ENCODE results near the gene NCAPH2.

NCAPH2 gene

GRCh38 chr22:50507991-50508884, at the start of gene NCAPH2:
Gene NCAPH2, plus strand, starts transcription at chr22:50508224. Its CDS starts 114 bp downstream, at chr22:50508338.
- DNase-seq = peak; percentile 96
- Mint-ChIP-seq H3K4me1 (peaks cover 15 to 17% of the 10 kb centered on the region in 2 donors), H3K27ac (peak within 1 kb of the TSS; percentile 99), H3K27me3 (no peaks in the 10 kb centered on the region), H3K9me3 (no peaks in the 10 kb centered on the region), H3K4me3 (peak within 1 kb of the TSS; percentile 98 to 99), H3K36me3 (peaks cover 11 to 16% of the 10 kb centered on the region in 2 donors)
- peak; percentile 65 to 73 for ATAC-seq (replicated peaks)

- no peak for ATAC-seq (replicated peaks)
- no peaks in the 10 kb centered on the region for H3K9me3 Mint-ChIP-seq
- no peak for DNase-seq
- H3K27ac Mint-ChIP-seq = peak overlapping the region; percentile 49
- H3K27me3 Mint-ChIP-seq = no peaks in the 10 kb centered on the region
- no peak overlapping the region for H3K4me3 Mint-ChIP-seq
- peaks cover 5 to 10% of the 10 kb centered on the region in 2 donors for H3K4me1 Mint-ChIP-seq
- H3K36me3 Mint-ChIP-seq = peaks cover 53 to 69% of the 10 kb centered on the region in 2 donors
Observed at GRCh38 chr22:50459016-50459415, 49.0 kb upstream of the NCAPH2 start.

GRCh38 chr22:50459496-50460140, 48.4 kb upstream of the NCAPH2 start:
- no peak for DNase-seq
- H3K36me3 Mint-ChIP-seq = peaks cover 57 to 67% of the 10 kb centered on the region in 2 donors
- H3K27ac Mint-ChIP-seq = no peak overlapping the region
- H3K4me3 Mint-ChIP-seq = no peak overlapping the region
- no peak for ATAC-seq (replicated peaks)
- no peaks in the 10 kb centered on the region for H3K9me3 Mint-ChIP-seq
- peaks cover 4 to 7% of the 10 kb centered on the region in 2 donors for H3K4me1 Mint-ChIP-seq
- H3K27me3 Mint-ChIP-seq = no peaks in the 10 kb centered on the region

GRCh38 chr22:50460938-50461337, 47.1 kb upstream of the NCAPH2 start:
- Mint-ChIP-seq H3K4me3 (no peak overlapping the region), H3K36me3 (peaks cover 52 to 58% of the 10 kb centered on the region in 2 donors), H3K4me1 (peaks cover 4 to 7% of the 10 kb centered on the region in 2 donors), H3K27ac (no peak overlapping the region), H3K9me3 (no peaks in the 10 kb centered on the region), H3K27me3 (no peaks in the 10 kb centered on the region)
- ATAC-seq (replicated peaks) (no peak), DNase-seq (no peak)

- H3K36me3 Mint-ChIP-seq = peaks cover 56 to 62% of the 10 kb centered on the region in 2 donors
- no peak overlapping the region for H3K27ac Mint-ChIP-seq
- no peaks in the 10 kb centered on the region for H3K27me3 Mint-ChIP-seq
- H3K4me1 Mint-ChIP-seq = peaks cover 4 to 12% of the 10 kb centered on the region in 2 donors
- DNase-seq (no peak), ATAC-seq (replicated peaks) (no peak)
- no peak overlapping the region for H3K4me3 Mint-ChIP-seq
- no peaks in the 10 kb centered on the region for H3K9me3 Mint-ChIP-seq
Observed at GRCh38 chr22:50461536-50461935, 46.5 kb upstream of the NCAPH2 start.

GRCh38 chr22:50461979-50462540, 46.0 kb upstream of the NCAPH2 start:
- ATAC-seq (replicated peaks) (no peak), DNase-seq (no peak)
- H3K4me3 Mint-ChIP-seq = no peak overlapping the region
- no peaks in the 10 kb centered on the region for H3K27me3 Mint-ChIP-seq
- H3K9me3 Mint-ChIP-seq = no peaks in the 10 kb centered on the region
- H3K4me1 Mint-ChIP-seq = peaks cover 8 to 18% of the 10 kb centered on the region in 2 donors
- H3K36me3 Mint-ChIP-seq = peaks cover 57 to 61% of the 10 kb centered on the region in 2 donors
- H3K27ac Mint-ChIP-seq = no peak overlapping the region

GRCh38 chr22:50463188-50463900, 44.7 kb upstream of the NCAPH2 start:
- no peak overlapping the region for H3K4me3 Mint-ChIP-seq
- ATAC-seq (replicated peaks) = no peak
- peaks cover 11 to 21% of the 10 kb centered on the region in 2 donors for H3K4me1 Mint-ChIP-seq
- H3K27ac Mint-ChIP-seq = peak overlapping the region; percentile 75
- H3K9me3 Mint-ChIP-seq = no peaks in the 10 kb centered on the region
- peaks cover 50 to 54% of the 10 kb centered on the region in 2 donors for H3K36me3 Mint-ChIP-seq
- H3K27me3 Mint-ChIP-seq = no peaks in the 10 kb centered on the region
- DNase-seq = no peak

- DNase-seq (no peak), ATAC-seq (replicated peaks) (no peak)
- Mint-ChIP-seq H3K27me3 (no peaks in the 10 kb centered on the region), H3K4me1 (peaks cover 19 to 28% of the 10 kb centered on the region in 2 donors), H3K9me3 (no peaks in the 10 kb centered on the region), H3K36me3 (peaks cover 42 to 47% of the 10 kb centered on the region in 2 donors), H3K4me3 (no peak overlapping the region), H3K27ac (no peak overlapping the region)
Observed at GRCh38 chr22:50464451-50464850, 43.6 kb upstream of the NCAPH2 start.

- ATAC-seq (replicated peaks) (no peak), DNase-seq (no peak)
- Mint-ChIP-seq H3K27ac (peak overlapping the region; percentile 37), H3K4me3 (no peak overlapping the region), H3K27me3 (no peaks in the 10 kb centered on the region), H3K4me1 (peaks cover 26 to 36% of the 10 kb centered on the region in 2 donors), H3K36me3 (peaks cover 39 to 43% of the 10 kb centered on the region in 2 donors), H3K9me3 (no peaks in the 10 kb centered on the region)
Observed at GRCh38 chr22:50465066-50465930, 42.7 kb upstream of the NCAPH2 start.

- Mint-ChIP-seq H3K4me3 (no peak overlapping the region), H3K36me3 (peaks cover 24 to 35% of the 10 kb centered on the region in 2 donors), H3K4me1 (peaks cover 47 to 57% of the 10 kb centered on the region in 2 donors), H3K27ac (no peak overlapping the region), H3K27me3 (no peaks in the 10 kb centered on the region), H3K9me3 (no peaks in the 10 kb centered on the region)
- DNase-seq (no peak), ATAC-seq (replicated peaks) (no peak)
Observed at GRCh38 chr22:50467341-50467740, 40.7 kb upstream of the NCAPH2 start.

GRCh38 chr22:50467773-50468440, 40.1 kb upstream of the NCAPH2 start:
- no peaks in the 10 kb centered on the region for H3K9me3 Mint-ChIP-seq
- no peak for DNase-seq
- peaks cover 50 to 63% of the 10 kb centered on the region in 2 donors for H3K4me1 Mint-ChIP-seq
- peaks cover 22 to 35% of the 10 kb centered on the region in 2 donors for H3K36me3 Mint-ChIP-seq
- peak overlapping the region in 1 of 2 donors; percentile 32 for H3K4me3 Mint-ChIP-seq
- H3K27ac Mint-ChIP-seq = peak overlapping the region; percentile 42
- ATAC-seq (replicated peaks) = no peak
- no peaks in the 10 kb centered on the region for H3K27me3 Mint-ChIP-seq

- no peak for DNase-seq
- peak overlapping the region; percentile 65 to 80 for H3K4me3 Mint-ChIP-seq
- no peak for ATAC-seq (replicated peaks)
- peak overlapping the region; percentile 92 for H3K27ac Mint-ChIP-seq
- H3K9me3 Mint-ChIP-seq = no peaks in the 10 kb centered on the region
- H3K36me3 Mint-ChIP-seq = peaks cover 18 to 36% of the 10 kb centered on the region in 2 donors
- no peaks in the 10 kb centered on the region for H3K27me3 Mint-ChIP-seq
- H3K4me1 Mint-ChIP-seq = peaks cover 57 to 70% of the 10 kb centered on the region in 2 donors
Observed at GRCh38 chr22:50468626-50469025, 39.4 kb upstream of the NCAPH2 start.

Measured in stimulated activated naive B cell treated with anti-CD40 and anti-IgM and Interleukin-4, amounts not matched to agents 10 μg/mL and 1 μg/mL and 100 μg/mL, for 72 hours (primary cell).